ENCODE data around the gene GTF2A2.

GTF2A2 gene

DNA sequence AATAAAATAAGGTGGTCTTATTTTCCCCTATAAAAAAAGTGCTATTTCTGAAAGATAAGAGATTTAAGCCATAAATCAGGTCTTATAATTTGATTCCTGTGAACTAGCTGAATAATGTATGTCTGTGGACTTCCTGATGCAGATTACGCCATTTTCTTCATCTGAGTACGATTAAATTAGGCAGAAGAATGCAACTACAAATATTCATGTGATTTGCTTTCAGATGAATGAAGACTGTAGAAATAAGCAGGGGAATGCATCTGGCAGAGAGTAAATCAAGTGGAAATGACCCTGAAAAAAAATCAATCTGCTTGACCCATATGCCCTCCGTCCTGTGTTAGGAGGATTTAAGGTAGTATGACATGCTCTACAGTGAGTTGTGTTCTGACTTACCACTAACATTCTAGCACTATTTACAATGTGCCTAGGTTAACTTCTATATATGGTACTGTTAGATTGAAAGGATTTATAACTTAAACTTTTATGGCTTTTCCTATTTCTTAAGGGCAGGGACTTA, 17.1 kb upstream of the GTF2A2 start:
- H3K9me3 ChIP-seq (ENCODE audit: insufficient read depth, low read length): no peaks in the 10 kb centered on the region
- no peak overlapping the region for H3K9ac ChIP-seq (ENCODE audit: low read length)
- no peaks in the 10 kb centered on the region for H3K27me3 ChIP-seq (ENCODE audit: low read length)
- H3K36me3 ChIP-seq (ENCODE audit: low read length): peaks cover 50% of the 10 kb centered on the region
- H4K20me1 ChIP-seq (ENCODE audit: low read depth, low read length): no peaks in the 10 kb centered on the region
- peaks cover 10% of the 10 kb centered on the region for H3F3A ChIP-seq (ENCODE audit: insufficient read depth)
- no peak overlapping the region for H3K4me2 ChIP-seq (ENCODE audit: low read depth, low read length, poor library complexity, severe bottlenecking)
- H3K79me2 ChIP-seq (ENCODE audit: insufficient read depth, low read length): no peaks in the 10 kb centered on the region
- H3K4me3 ChIP-seq (ENCODE audit: insufficient read depth, low read length, poor library complexity, severe bottlenecking): no peak overlapping the region
- H3K9me2 ChIP-seq (replicated peaks; ENCODE audit: insufficient read depth, low read length): no peaks in the 10 kb centered on the region
- TF ChIP-seq, protein P1, sequence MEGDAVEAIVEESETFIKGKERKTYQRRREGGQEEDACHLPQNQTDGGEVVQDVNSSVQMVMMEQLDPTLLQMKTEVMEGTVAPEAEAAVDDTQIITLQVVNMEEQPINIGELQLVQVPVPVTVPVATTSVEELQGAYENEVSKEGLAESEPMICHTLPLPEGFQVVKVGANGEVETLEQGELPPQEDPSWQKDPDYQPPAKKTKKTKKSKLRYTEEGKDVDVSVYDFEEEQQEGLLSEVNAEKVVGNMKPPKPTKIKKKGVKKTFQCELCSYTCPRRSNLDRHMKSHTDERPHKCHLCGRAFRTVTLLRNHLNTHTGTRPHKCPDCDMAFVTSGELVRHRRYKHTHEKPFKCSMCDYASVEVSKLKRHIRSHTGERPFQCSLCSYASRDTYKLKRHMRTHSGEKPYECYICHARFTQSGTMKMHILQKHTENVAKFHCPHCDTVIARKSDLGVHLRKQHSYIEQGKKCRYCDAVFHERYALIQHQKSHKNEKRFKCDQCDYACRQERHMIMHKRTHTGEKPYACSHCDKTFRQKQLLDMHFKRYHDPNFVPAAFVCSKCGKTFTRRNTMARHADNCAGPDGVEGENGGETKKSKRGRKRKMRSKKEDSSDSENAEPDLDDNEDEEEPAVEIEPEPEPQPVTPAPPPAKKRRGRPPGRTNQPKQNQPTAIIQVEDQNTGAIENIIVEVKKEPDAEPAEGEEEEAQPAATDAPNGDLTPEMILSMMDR (IDR thresholded peaks at IDR 0.05; ENCODE audit: insufficient read depth, low read length, poor library complexity, severe bottlenecking): no peak
- H3K27ac ChIP-seq (ENCODE audit: low read depth, low read length): no peak overlapping the region
- no peak overlapping the region for H2AFZ ChIP-seq (ENCODE audit: low read depth, low read length, severe bottlenecking)

DNA sequence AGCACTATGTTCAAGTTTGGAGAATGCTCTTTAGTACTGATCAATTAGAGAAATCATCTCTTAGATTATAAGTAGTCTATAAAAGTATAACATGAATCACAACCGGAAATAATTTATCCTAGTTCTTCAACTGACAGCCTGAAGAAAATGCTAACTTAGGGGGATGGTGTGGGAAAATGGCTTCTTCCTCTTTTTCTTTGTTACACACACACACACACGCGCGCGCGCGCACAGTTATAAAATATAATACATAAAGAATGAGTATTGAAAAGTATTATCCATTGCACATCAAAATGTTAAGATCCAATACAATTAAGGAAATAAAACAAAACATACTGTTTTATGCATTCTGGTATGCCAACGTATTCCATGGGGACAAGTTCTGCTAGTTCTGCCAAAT, 11.2 kb upstream of the GTF2A2 start:
- H3K79me2 ChIP-seq (ENCODE audit: insufficient read depth, low read length): no peaks in the 10 kb centered on the region
- H3K9me2 ChIP-seq (replicated peaks; ENCODE audit: insufficient read depth, low read length): no peaks in the 10 kb centered on the region
- H3K27me3 ChIP-seq (ENCODE audit: low read length): no peaks in the 10 kb centered on the region
- no peaks in the 10 kb centered on the region for H4K20me1 ChIP-seq (ENCODE audit: low read depth, low read length)
- TF ChIP-seq, protein P1 (IDR thresholded peaks at IDR 0.05; ENCODE audit: insufficient read depth, low read length, poor library complexity, severe bottlenecking): no peak
- no peak overlapping the region for H3K9ac ChIP-seq (ENCODE audit: low read length)
- peaks cover 18% of the 10 kb centered on the region for H3F3A ChIP-seq (ENCODE audit: insufficient read depth)
- H3K27ac ChIP-seq (ENCODE audit: low read depth, low read length): no peak overlapping the region
- no peaks in the 10 kb centered on the region for H3K9me3 ChIP-seq (ENCODE audit: insufficient read depth, low read length)
- peaks cover 61% of the 10 kb centered on the region for H3K36me3 ChIP-seq (ENCODE audit: low read length)
- no peak overlapping the region for H2AFZ ChIP-seq (ENCODE audit: low read depth, low read length, severe bottlenecking)
- no peak overlapping the region for H3K4me3 ChIP-seq (ENCODE audit: insufficient read depth, low read length, poor library complexity, severe bottlenecking)
- H3K4me2 ChIP-seq (ENCODE audit: low read depth, low read length, poor library complexity, severe bottlenecking): no peak overlapping the region

DNA sequence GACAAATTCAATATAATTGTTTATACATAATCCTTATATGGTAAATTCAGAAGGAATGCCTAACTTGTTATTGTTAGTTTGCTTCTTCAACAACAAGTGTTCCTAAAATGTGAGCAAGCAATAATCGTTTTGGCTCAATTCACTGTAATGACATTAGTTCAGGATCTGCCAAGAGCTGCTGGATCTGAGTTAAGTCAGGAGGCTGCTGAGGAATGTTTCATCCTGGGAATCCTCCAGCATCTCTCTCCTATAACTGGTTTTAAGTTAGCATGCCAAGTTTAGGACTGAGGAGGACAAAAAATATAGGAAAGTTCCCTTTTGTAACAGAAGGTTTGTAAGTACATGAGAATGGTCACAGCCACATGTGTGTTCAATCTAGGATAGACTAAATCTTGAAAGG, 4.9 kb upstream of the GTF2A2 start:
- H3K9me3 ChIP-seq (ENCODE audit: insufficient read depth, low read length): no peaks in the 10 kb centered on the region
- peaks cover 24% of the 10 kb centered on the region for H3F3A ChIP-seq (ENCODE audit: insufficient read depth)
- no peak overlapping the region for H2AFZ ChIP-seq (ENCODE audit: low read depth, low read length, severe bottlenecking)
- no peaks in the 10 kb centered on the region for H3K9me2 ChIP-seq (replicated peaks; ENCODE audit: insufficient read depth, low read length)
- peaks cover 32% of the 10 kb centered on the region; the same call in 1 of the 2 replicates for H3K36me3 ChIP-seq (ENCODE audit: low read length)
- H3K4me2 ChIP-seq (ENCODE audit: low read depth, low read length, poor library complexity, severe bottlenecking): no peak overlapping the region
- H3K79me2 ChIP-seq (ENCODE audit: insufficient read depth, low read length): peaks cover under 1% of the 10 kb centered on the region; the same call in 1 of the 2 replicates
- H3K27ac ChIP-seq (ENCODE audit: low read depth, low read length): no peak overlapping the region
- H4K20me1 ChIP-seq (ENCODE audit: low read depth, low read length): no peaks in the 10 kb centered on the region
- TF ChIP-seq, protein P1 (IDR thresholded peaks at IDR 0.05; ENCODE audit: insufficient read depth, low read length, poor library complexity, severe bottlenecking): no peak
- no peak for TF ChIP-seq EZH2phosphoT487 (conservative IDR thresholded peaks at IDR 0.05; ENCODE audit: low read length)
- no peak overlapping the region for H3K9ac ChIP-seq (ENCODE audit: low read length)
- no peaks in the 10 kb centered on the region for H3K27me3 ChIP-seq (ENCODE audit: low read length)
- H3K4me3 ChIP-seq (ENCODE audit: insufficient read depth, low read length, poor library complexity, severe bottlenecking): no peak overlapping the region
